Mucosa of stomach (tissue), 1 donor: Measurements from ENCODE around the gene NVL.

Source experiments
- H3K27me3 ChIP-seq: one replicate; pipeline ENCODE4 v1.7.0; 2013; ENCODE audit warnings: mild to moderate bottlenecking, low read length; ENCODE audit not compliant: control insufficient read depth, insufficient read depth
- H3K36me3 ChIP-seq: one replicate; pipeline ENCODE4 v1.7.0; 2013; ENCODE audit warnings: low read length; ENCODE audit not compliant: control insufficient read depth, insufficient read depth
- H3K4me1 ChIP-seq: one replicate; pipeline ENCODE4 v1.7.0; 2013; ENCODE audit warnings: mild to moderate bottlenecking, low read length; ENCODE audit not compliant: control insufficient read depth, insufficient read depth
- H3K4me3 ChIP-seq: one replicate; pipeline ENCODE4 v1.7.0; 2013; ENCODE audit warnings: low read length
- H3K9ac ChIP-seq: one replicate; pipeline ENCODE4 v1.7.0; 2013; ENCODE audit warnings: mild to moderate bottlenecking, low read length, moderate library complexity
- H3K9me3 ChIP-seq: one replicate; pipeline ENCODE4 v1.7.0; 2013; ENCODE audit warnings: mild to moderate bottlenecking, low read length, moderate library complexity; ENCODE audit not compliant: control insufficient read depth
- donor health status: Pancreatic carcinoma.

The NVL gene

DNA sequence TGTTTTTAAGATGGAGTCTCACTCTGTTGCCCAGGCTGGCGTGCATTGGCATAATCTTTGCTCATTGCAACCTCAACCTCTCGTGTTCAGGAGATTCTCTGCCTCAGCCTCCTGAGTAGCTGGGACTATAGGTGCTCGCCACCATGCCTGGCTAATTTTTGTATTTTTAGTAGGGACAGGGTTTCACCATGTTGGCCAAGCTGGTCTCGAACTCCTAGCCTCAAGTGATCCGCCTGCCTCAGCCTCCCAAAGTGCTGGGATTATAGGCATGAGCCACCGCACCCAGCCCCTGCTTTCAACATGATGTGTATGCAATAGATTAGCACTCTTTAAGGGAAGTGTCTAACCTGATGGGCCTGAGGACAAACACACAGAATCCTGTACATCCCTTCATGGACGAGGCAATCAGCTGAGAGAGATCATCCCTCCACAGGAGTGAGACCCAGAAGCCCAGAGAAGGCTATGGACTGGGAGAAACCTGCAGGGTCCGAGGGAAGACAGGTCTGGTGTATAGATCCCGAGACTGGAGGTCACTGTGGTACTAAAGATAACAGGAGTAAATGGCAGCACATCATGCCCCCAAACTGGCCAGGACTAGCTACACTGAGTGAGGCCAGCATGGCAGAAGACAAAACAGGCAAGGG, 152.5 kb downstream of the NVL start:
- no peak overlapping the region for H3K4me3 ChIP-seq
- H3K27me3 ChIP-seq: no peaks in the 10 kb centered on the region
- no peak overlapping the region for H3K9ac ChIP-seq
- H3K36me3 ChIP-seq: no peaks in the 10 kb centered on the region
- no peaks in the 10 kb centered on the region for H3K9me3 ChIP-seq
- peaks cover 5% of the 10 kb centered on the region for H3K4me1 ChIP-seq
